AG04449 (cell line): ENCODE results near the gene OR1L6.

Experiments
- CTCF ChIA-PET: fragments of 350-600 bp; formaldehyde crosslinking; extraction: SDS; loops from one replicate; lab custom pipeline; 2021; ENCODE audit warnings: antibody characterized with exemption; lab: Yijun Ruan, JAX
- POLR2A ChIA-PET: fragments of 400-600, 350-600 bp; formaldehyde crosslinking; extraction: SDS; loops from one replicate; lab custom pipeline; 2020; ENCODE audit warnings: antibody characterized with exemption, inconsistent platforms; lab: Yijun Ruan, JAX
- DNase-seq: peaks from one replicate; pipeline ENCODE4 v3.0.0-alpha.2; 2010; ENCODE audit warnings: low read depth, low spot score
- H3K4me3 ChIP-seq: 2 replicates; pipeline ENCODE4 v1.5.1; 2011; ENCODE audit warnings: low read depth, mild to moderate bottlenecking, control low read depth, low read length
- CTCF ChIP-seq: IDR thresholded peaks from one replicate; pipeline ENCODE4 v1.5.1; 2011; ENCODE audit warnings: mild to moderate bottlenecking, moderate library complexity, low read length, control low read depth, inconsistent platforms; ENCODE audit not compliant: insufficient read depth; ENCODE audit errors: missing control alignments

The OR1L6 gene

GRCh38 chr9:122797316-122798063 is 55.4 kb downstream of the OR1L6 start:
- DNase-seq: no peak
- no peak for TF ChIP-seq CTCF
- ChIA-PET POLR2A (no interaction called here), CTCF (no interaction called here)
- H3K4me3 ChIP-seq: no peak overlapping the region
